IMR-90 (cell line): ENCODE measurements around the gene PPAN. TPM values are rescaled to one million over a fixed set of nuclear protein-coding genes. Genes with fewer than 3 reads are reported as not detected.

Experiments used
- ATAC-seq: fragments of 200-7000 bp; cut with Tn5 transposase; 2 replicates; pipeline ENCODE4 v1.9.1; 2020; ENCODE audit warnings: low read depth, mild to moderate bottlenecking, moderate library complexity
- BruUV-seq: library from RNA; stranded (reverse); fragments of 400-500 nt; replicated peaks from 2 replicates; lab custom pipeline; 2021; lab: Mats Ljungman, UMichigan
- CTCF ChIA-PET: fragments of 300-600 bp; formaldehyde crosslinking; extraction: SDS; loops from one replicate; lab custom pipeline; 2021; ENCODE audit warnings: antibody characterized with exemption; lab: Yijun Ruan, JAX
- POLR2A ChIA-PET: fragments of 300-600 bp; sonication (Branson Sonifier 250); formaldehyde crosslinking; loops from one replicate; lab custom pipeline; 2022; ENCODE audit warnings: antibody characterized with exemption; ENCODE audit not compliant: unreplicated experiment; lab: Charles Lee
- DNase-seq: peaks from one replicate; pipeline ENCODE4 v3.0.0; 2013
- H2AFZ ChIP-seq: replicated peaks from 2 replicates; pipeline ENCODE3; 2013; ENCODE audit warnings: low read length, mild to moderate bottlenecking; ENCODE audit not compliant: poor library complexity
- H2AK5ac ChIP-seq: 2 replicates; pipeline ENCODE4 v1.6.1; 2013; ENCODE audit warnings: low read depth, low read length, inconsistent platforms
- H2AK9ac ChIP-seq: replicated peaks from 2 replicates; pipeline ENCODE3; 2013; ENCODE audit warnings: mild to moderate bottlenecking, low read depth, low read length, moderate library complexity; ENCODE audit not compliant: poor library complexity
- H2BK120ac ChIP-seq: 2 replicates; pipeline ENCODE4 v1.6.1; 2013; ENCODE audit warnings: low read depth, low read length, inconsistent platforms
- H2BK15ac ChIP-seq: 3 replicates; pipeline ENCODE4 v1.6.1; 2013; ENCODE audit warnings: low read depth, low read length, inconsistent platforms
- H2BK20ac ChIP-seq: 2 replicates; pipeline ENCODE4 v1.6.1; 2013; ENCODE audit warnings: low read depth, mild to moderate bottlenecking, inconsistent platforms, low read length, moderate library complexity
- H2BK5ac ChIP-seq: 2 replicates; pipeline ENCODE4 v1.6.1; 2013; ENCODE audit warnings: mild to moderate bottlenecking, low read depth, low read length, inconsistent platforms; ENCODE audit not compliant: poor library complexity, severe bottlenecking
- H3K14ac ChIP-seq: replicated peaks from 2 replicates; pipeline ENCODE4 v1.6.1; 2013; ENCODE audit warnings: low read depth, low read length, inconsistent platforms
- H3K18ac ChIP-seq: 2 replicates; pipeline ENCODE4 v1.6.1; 2013; ENCODE audit warnings: low read depth, low read length, control low read depth
- H3K23ac ChIP-seq: 2 replicates; pipeline ENCODE4 v1.6.1; 2013; ENCODE audit warnings: low read depth, low read length, inconsistent platforms
- H3K27ac ChIP-seq: 2 replicates; pipeline ENCODE4 v1.5.1; 2013; ENCODE audit warnings: mild to moderate bottlenecking, control low read depth, low read length; ENCODE audit not compliant: insufficient read depth
- H3K27me3 ChIP-seq: 2 replicates; pipeline ENCODE4 v1.6.1; 2013; ENCODE audit warnings: low read length; ENCODE audit not compliant: control insufficient read depth, insufficient read depth
- H3K36me3 ChIP-seq: 2 replicates; pipeline ENCODE4 v1.6.1; 2013; ENCODE audit warnings: low read length, mixed read lengths; ENCODE audit not compliant: control insufficient read depth, insufficient read depth
- H3K4ac ChIP-seq: 2 replicates; pipeline ENCODE4 v1.6.1; 2013; ENCODE audit warnings: low read depth, low read length, inconsistent platforms
- H3K4me1 ChIP-seq: 2 replicates; pipeline ENCODE4 v1.6.1; 2013; ENCODE audit warnings: low read length, mixed read lengths; ENCODE audit not compliant: control insufficient read depth, insufficient read depth
- H3K4me2 ChIP-seq: 2 replicates; pipeline ENCODE4 v1.6.1; 2013; ENCODE audit warnings: low read depth, mild to moderate bottlenecking, control low read depth, low read length, moderate library complexity
- H3K4me3 ChIP-seq: 2 replicates; pipeline ENCODE4 v1.5.1; 2013; ENCODE audit warnings: low read depth, mild to moderate bottlenecking, control low read depth, low read length, moderate library complexity; ENCODE audit not compliant: insufficient read depth
- H3K56ac ChIP-seq: 2 replicates; pipeline ENCODE4 v1.6.1; 2013; ENCODE audit warnings: low read length, inconsistent platforms; ENCODE audit not compliant: insufficient read depth; ENCODE audit errors: extremely low read depth
- H3K79me1 ChIP-seq, 2 experiments: 2 replicates each; pipeline ENCODE4 v1.6.1; 2013; ENCODE audit warnings: low read length in 2 of 2, inconsistent platforms in 1 of 2, low read depth in 1 of 2
- H3K9ac ChIP-seq: 2 replicates; pipeline ENCODE4 v1.6.1; 2013; ENCODE audit warnings: low read depth, low read length, control low read depth
- H3K9me1 ChIP-seq: 2 replicates; pipeline ENCODE4 v1.6.1; 2013; ENCODE audit warnings: low read length, inconsistent platforms; ENCODE audit not compliant: insufficient read depth
- H3K9me3 ChIP-seq: 2 replicates; pipeline ENCODE4 v1.6.1; 2013; ENCODE audit warnings: low read length; ENCODE audit not compliant: control insufficient read depth, insufficient read depth
- H4K20me1 ChIP-seq: 2 replicates; pipeline ENCODE4 v1.6.1; 2013; ENCODE audit warnings: low read length, inconsistent platforms; ENCODE audit not compliant: insufficient read depth
- H4K5ac ChIP-seq: 2 replicates; pipeline ENCODE4 v1.6.1; 2013; ENCODE audit warnings: mild to moderate bottlenecking, low read depth, low read length, control low read depth
- H4K8ac ChIP-seq, 2 experiments: 2 replicates each; pipeline ENCODE4 v1.6.1; 2013; ENCODE audit warnings: low read depth in 2 of 2, low read length in 2 of 2, control low read depth in 1 of 2, inconsistent platforms in 1 of 2
- H4K91ac ChIP-seq: 2 replicates; pipeline ENCODE4 v1.6.1; 2013; ENCODE audit warnings: low read depth, low read length, inconsistent platforms; ENCODE audit not compliant: insufficient read depth
- BHLHE40 ChIP-seq: fragments of 150-350 bp; IDR thresholded peaks from 2 replicates; pipeline ENCODE4 v1.6.1; 2016; ENCODE audit warnings: mild to moderate bottlenecking, low read depth, low read length
- CEBPB ChIP-seq: IDR thresholded peaks from 2 replicates; pipeline ENCODE4 v1.6.1; 2012; ENCODE audit warnings: low read depth, low read length, improper control_type of control experiment
- CHD1 ChIP-seq: IDR thresholded peaks from 2 replicates; pipeline ENCODE4 v1.6.1; 2012; ENCODE audit warnings: low read depth, low read length, improper control_type of control experiment
- FOS ChIP-seq: fragments of 150-350 bp; IDR thresholded peaks from 2 replicates; pipeline ENCODE4 v1.6.1; 2016; ENCODE audit warnings: low read depth, low read length
- MAFK ChIP-seq: IDR thresholded peaks from 2 replicates; pipeline ENCODE4 v1.6.1; 2012; ENCODE audit warnings: low read depth, low read length, improper control_type of control experiment
- MAZ ChIP-seq: IDR thresholded peaks from 2 replicates; pipeline ENCODE4 v1.6.1; 2012; ENCODE audit warnings: low read depth, mild to moderate bottlenecking, low read length, improper control_type of control experiment, moderate library complexity, borderline replicate concordance
- NFE2L2 ChIP-seq: fragments of 150-350 bp; IDR thresholded peaks from 2 replicates; pipeline ENCODE4 v1.6.1; 2016; ENCODE audit warnings: low read depth, mild to moderate bottlenecking, low read length
- POLR2A ChIP-seq: IDR thresholded peaks from 2 replicates; pipeline ENCODE4 v1.6.1; 2012; ENCODE audit warnings: mild to moderate bottlenecking, low read depth, low read length
- RAD21 ChIP-seq: IDR thresholded peaks from 2 replicates; pipeline ENCODE4 v1.6.1; 2012; ENCODE audit warnings: low read length, improper control_type of control experiment
- RFX5 ChIP-seq: IDR thresholded peaks from 2 replicates; pipeline ENCODE4 v1.8.0; 2012; ENCODE audit warnings: low read depth, mild to moderate bottlenecking, low read length, moderate library complexity
- SMC3 ChIP-seq: fragments of 150-350 bp; IDR thresholded peaks from 2 replicates; pipeline ENCODE4 v1.6.1; 2016; ENCODE audit warnings: low read depth, mild to moderate bottlenecking, antibody characterized with exemption, low read length, moderate library complexity
- WGBS, 2 experiments: methylation state at CpG; one replicate each; pipeline versions ENCODE4 v1.1.5 to v1.1.7; 2013; ENCODE audit warnings: missing lambda C conversion rate in 2 of 2; ENCODE audit not compliant: insufficient read length in 1 of 2; ENCODE audit errors: extremely low coverage in 2 of 2; 5-methylcytosine and 5-hydroxymethylcytosine counted together
- dilution Hi-C: fragments of 300-500 bp; cut with HindIII; formaldehyde crosslinking; loops from one replicate; pipeline ENCODE4 v1.14.3; 2018; ENCODE audit warnings: low sequenced_read_pairs; ENCODE audit not compliant: unreplicated experiment
- in situ Hi-C: fragments of 300-500 bp; cut with MboI; formaldehyde crosslinking; loops from 3 replicates; pipeline ENCODE4 v1.14.3; 2019; ENCODE audit warnings: low sequenced_read_pairs, inconsistent platforms, mixed read lengths
- intact Hi-C: fragments of 100-400 bp; cut with micrococcal nuclease; formaldehyde crosslinking; loops from 2 replicates; pipeline ENCODE4 v1.10.0; 2022
- polyA plus RNA-seq, 3 experiments: library from polyadenylated mRNA; depleted of rRNA; stranded (reverse); fragments of >200 nt; gene quantifications; 2 replicates each; pipeline ENCODE4 v1.2.3, GENCODE V29; 2012; ENCODE audit warnings: low replicate concordance in 1 of 3
- total RNA-seq: library from RNA; depleted of rRNA; stranded (reverse); fragments of >200 nt; gene quantifications from 2 replicates; pipeline ENCODE4 v1.2.3, GENCODE V29; 2012
- TF ChIP-seq, protein P1 (sequence below): fragments of 150-350 bp; IDR thresholded peaks from 2 replicates; pipeline ENCODE4 v1.6.1; 2017; ENCODE audit warnings: mild to moderate bottlenecking, antibody characterized with exemption, low read length, low read depth
- TF ChIP-seq, protein P2 (sequence below): fragments of 150-350 bp; IDR thresholded peaks from 2 replicates; pipeline ENCODE4 v1.6.1; 2016; ENCODE audit warnings: low read depth, mild to moderate bottlenecking, low read length, moderate library complexity, borderline replicate concordance

PPAN gene
- total and polyA plus RNA-seq, 2 of the 4 experiments (the other 2 are of a cell fraction): 24.0 to 41.6 TPM

- TF ChIP-seq, protein P1, sequence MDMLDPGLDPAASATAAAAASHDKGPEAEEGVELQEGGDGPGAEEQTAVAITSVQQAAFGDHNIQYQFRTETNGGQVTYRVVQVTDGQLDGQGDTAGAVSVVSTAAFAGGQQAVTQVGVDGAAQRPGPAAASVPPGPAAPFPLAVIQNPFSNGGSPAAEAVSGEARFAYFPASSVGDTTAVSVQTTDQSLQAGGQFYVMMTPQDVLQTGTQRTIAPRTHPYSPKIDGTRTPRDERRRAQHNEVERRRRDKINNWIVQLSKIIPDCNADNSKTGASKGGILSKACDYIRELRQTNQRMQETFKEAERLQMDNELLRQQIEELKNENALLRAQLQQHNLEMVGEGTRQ: no peak
These were observed 18.7 kb upstream of the PPAN start (continued) for GRCh38 chr19:10087296-10088061.

GRCh38 chr19:10088949-10089554 lies 17.1 kb upstream of the PPAN start:
- BruUV-seq: no TSS peak
- Histone ChIP-seq H2AK9ac (no peak overlapping the region), H2BK120ac (no peak overlapping the region), H3K56ac (no peak overlapping the region), H2AFZ (no peak overlapping the region), H3K23ac (no peak overlapping the region), H3K4ac (no peak overlapping the region), H3K9me1 (peaks cover 13% of the 10 kb centered on the region; the same call in 1 of the 2 replicates), H4K91ac (no peak overlapping the region), H3K79me1 (peaks cover 3 to 24% of the 10 kb centered on the region in 2 experiments; a peak in 3 of 4 replicates), H3K9me3 (no peaks in the 10 kb centered on the region), H4K5ac (no peak overlapping the region), H3K27me3 (no peaks in the 10 kb centered on the region), H3K14ac (no peak overlapping the region), H3K4me1 (no peaks in the 10 kb centered on the region), H2BK5ac (no peak overlapping the region), H3K4me3 (no peak overlapping the region), H2AK5ac (no peak overlapping the region), H2BK20ac (no peak overlapping the region), H2BK15ac (no peak overlapping the region), H4K8ac (no peak overlapping the region), H3K36me3 (peaks cover 31% of the 10 kb centered on the region; the same call in 1 of the 2 replicates), H3K9ac (no peak overlapping the region), H3K18ac (no peak overlapping the region), H3K27ac (no peak overlapping the region), H3K4me2 (no peak overlapping the region), H4K20me1 (no peaks in the 10 kb centered on the region)
- intact Hi-C loops: no loop called here
- ATAC-seq (no peak), DNase-seq (no peak)
- POLR2A ChIA-PET: no interaction called here
- dilution Hi-C loops: no loop called here
- WGBS, 2 experiments: no CpG with 5 or more reads among the region's 6 CpGs
- in situ Hi-C loops: no loop called here
- CTCF ChIA-PET: no interaction called here
- TF ChIP-seq POLR2A: no peak
- TF ChIP-seq, protein P1: no peak
- TF ChIP-seq SMC3: no peak
- TF ChIP-seq CEBPB: no peak
- no peak for TF ChIP-seq CHD1
- TF ChIP-seq RAD21: no peak
- TF ChIP-seq FOS: no peak
- TF ChIP-seq, protein P2, sequence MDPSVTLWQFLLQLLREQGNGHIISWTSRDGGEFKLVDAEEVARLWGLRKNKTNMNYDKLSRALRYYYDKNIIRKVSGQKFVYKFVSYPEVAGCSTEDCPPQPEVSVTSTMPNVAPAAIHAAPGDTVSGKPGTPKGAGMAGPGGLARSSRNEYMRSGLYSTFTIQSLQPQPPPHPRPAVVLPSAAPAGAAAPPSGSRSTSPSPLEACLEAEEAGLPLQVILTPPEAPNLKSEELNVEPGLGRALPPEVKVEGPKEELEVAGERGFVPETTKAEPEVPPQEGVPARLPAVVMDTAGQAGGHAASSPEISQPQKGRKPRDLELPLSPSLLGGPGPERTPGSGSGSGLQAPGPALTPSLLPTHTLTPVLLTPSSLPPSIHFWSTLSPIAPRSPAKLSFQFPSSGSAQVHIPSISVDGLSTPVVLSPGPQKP: no peak
- TF ChIP-seq NFE2L2: no peak
- no peak for TF ChIP-seq BHLHE40
- TF ChIP-seq MAZ: no peak
- TF ChIP-seq MAFK: no peak
- TF ChIP-seq RFX5: no peak
